RWPE2 (cell line): ENCODE data around the gene PRKCE.

Experiments used
- ATAC-seq: fragments of 200-7000 bp; cut with Tn5 transposase; 3 replicates; pipeline ENCODE4 v1.9.1; 2021; ENCODE audit warnings: low read depth
- DNase-seq: peaks from one replicate; pipeline ENCODE4 v3.0.0-alpha.2; 2020; ENCODE audit warnings: low spot score
- H3K27ac ChIP-seq: fragments of 450-650 bp; 2 replicates; pipeline ENCODE4 v1.5.1; 2017; ENCODE audit warnings: mild to moderate bottlenecking; ENCODE audit not compliant: poor library complexity, severe bottlenecking
- H3K27me3 ChIP-seq: fragments of 250-450 bp; sonication (Bioruptor Pico); 2 replicates; pipeline ENCODE4 v1.5.1; 2021; ENCODE audit warnings: mild to moderate bottlenecking, moderate library complexity; ENCODE audit not compliant: insufficient read depth, poor library complexity, severe bottlenecking
- H3K36me3 ChIP-seq: fragments of 250-450 bp; sonication (Bioruptor Pico); 2 replicates; pipeline ENCODE4 v1.5.1; 2020; ENCODE audit warnings: low read depth, mild to moderate bottlenecking, moderate library complexity
- H3K4me1 ChIP-seq: fragments of 250-450 bp; sonication (Bioruptor Pico); 2 replicates; pipeline ENCODE4 v1.5.1; 2021; ENCODE audit warnings: mild to moderate bottlenecking, moderate library complexity; ENCODE audit not compliant: insufficient read depth, poor library complexity, severe bottlenecking
- H3K4me3 ChIP-seq: fragments of 250-450 bp; sonication (Bioruptor Pico); 2 replicates; pipeline ENCODE4 v1.5.1; 2021; ENCODE audit warnings: mild to moderate bottlenecking, moderate library complexity; ENCODE audit not compliant: severe bottlenecking
- H3K9me3 ChIP-seq: fragments of 250-450 bp; sonication (Bioruptor Pico); 2 replicates; pipeline ENCODE4 v1.5.1; 2021; ENCODE audit warnings: mild to moderate bottlenecking, moderate library complexity; ENCODE audit not compliant: severe bottlenecking
- TF ChIP-seq, protein P1 (sequence below): fragments of 450-650 bp; IDR thresholded peaks from one replicate; pipeline ENCODE4 v1.5.1; 2017; ENCODE audit warnings: mild to moderate bottlenecking, moderate library complexity; ENCODE audit not compliant: poor library complexity, severe bottlenecking

The PRKCE gene

DNA sequence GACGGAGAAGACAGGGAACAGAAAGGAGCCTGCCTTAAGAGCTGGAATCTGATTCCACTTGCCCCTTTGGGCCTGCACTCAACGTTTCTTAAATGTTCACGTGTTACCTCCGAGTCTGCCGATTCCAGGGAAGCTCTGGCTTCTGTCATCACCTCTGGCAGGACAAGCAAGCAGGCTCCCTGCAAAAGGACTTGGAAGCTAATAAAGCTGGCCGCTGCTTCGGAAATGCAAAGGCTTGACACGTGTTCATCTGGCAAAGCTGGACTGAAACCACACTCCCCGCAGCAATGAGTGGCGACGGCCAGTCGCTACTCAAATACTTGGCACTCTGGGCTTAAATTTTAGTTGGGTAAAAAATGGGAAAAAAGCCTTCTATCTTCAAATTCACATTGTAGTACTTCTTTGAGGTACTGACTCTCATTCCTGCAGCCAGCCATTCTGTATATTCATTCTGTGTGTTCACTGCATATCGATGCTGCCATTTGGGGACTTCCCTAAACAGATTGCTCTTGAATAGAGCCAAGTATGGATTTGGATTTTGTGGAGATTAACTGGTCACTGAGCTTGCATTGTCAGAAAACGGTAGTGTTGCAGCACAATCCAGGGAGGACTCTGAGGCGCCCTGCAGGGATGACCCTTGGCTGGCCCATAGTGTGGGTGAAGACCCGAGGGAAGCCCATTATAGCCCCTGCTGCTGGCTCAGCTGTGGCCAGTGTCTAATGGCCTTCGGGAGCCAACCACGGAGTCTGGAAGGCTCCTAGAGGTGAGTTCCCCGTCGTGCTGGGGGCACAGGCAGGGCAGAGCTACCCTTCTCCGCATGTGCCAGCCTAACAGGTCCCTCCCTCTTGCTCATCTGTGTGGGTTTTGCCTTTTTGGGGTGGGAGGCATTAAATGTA lies 231.5 kb downstream of the PRKCE start:
- H3K4me1 ChIP-seq: no peaks in the 10 kb centered on the region
- TF ChIP-seq, protein P1, sequence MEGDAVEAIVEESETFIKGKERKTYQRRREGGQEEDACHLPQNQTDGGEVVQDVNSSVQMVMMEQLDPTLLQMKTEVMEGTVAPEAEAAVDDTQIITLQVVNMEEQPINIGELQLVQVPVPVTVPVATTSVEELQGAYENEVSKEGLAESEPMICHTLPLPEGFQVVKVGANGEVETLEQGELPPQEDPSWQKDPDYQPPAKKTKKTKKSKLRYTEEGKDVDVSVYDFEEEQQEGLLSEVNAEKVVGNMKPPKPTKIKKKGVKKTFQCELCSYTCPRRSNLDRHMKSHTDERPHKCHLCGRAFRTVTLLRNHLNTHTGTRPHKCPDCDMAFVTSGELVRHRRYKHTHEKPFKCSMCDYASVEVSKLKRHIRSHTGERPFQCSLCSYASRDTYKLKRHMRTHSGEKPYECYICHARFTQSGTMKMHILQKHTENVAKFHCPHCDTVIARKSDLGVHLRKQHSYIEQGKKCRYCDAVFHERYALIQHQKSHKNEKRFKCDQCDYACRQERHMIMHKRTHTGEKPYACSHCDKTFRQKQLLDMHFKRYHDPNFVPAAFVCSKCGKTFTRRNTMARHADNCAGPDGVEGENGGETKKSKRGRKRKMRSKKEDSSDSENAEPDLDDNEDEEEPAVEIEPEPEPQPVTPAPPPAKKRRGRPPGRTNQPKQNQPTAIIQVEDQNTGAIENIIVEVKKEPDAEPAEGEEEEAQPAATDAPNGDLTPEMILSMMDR: no peak
- no peak for ATAC-seq
- no peaks in the 10 kb centered on the region for H3K36me3 ChIP-seq
- no peak overlapping the region for H3K27ac ChIP-seq
- no peak for DNase-seq
- no peaks in the 10 kb centered on the region for H3K9me3 ChIP-seq
- no peaks in the 10 kb centered on the region for H3K27me3 ChIP-seq
- no peak overlapping the region for H3K4me3 ChIP-seq

DNA sequence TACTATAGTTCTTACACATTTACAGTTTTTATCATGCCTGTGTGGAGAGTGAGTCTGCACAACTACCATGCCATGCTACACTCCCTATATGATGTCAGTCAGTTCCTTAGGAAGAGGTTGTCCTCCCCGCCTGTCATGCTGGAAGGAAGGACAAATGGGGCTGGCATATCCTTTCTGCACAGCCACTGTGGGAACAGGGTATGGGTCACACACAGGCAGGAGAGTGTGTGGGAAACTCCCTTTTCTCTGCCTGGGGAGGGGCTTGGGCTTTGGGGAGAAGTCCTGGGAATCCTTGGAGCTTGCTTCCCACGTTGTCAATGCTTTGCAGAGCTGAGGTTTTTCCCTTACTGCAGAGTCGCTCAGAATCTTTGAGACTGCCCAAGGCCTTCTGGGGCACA lies 232.1 kb downstream of the PRKCE start:
- H3K4me1 ChIP-seq: no peaks in the 10 kb centered on the region
- no peaks in the 10 kb centered on the region for H3K9me3 ChIP-seq
- no peaks in the 10 kb centered on the region for H3K27me3 ChIP-seq
- H3K4me3 ChIP-seq: no peak overlapping the region
- no peak for ATAC-seq
- H3K27ac ChIP-seq: no peak overlapping the region
- DNase-seq: no peak
- TF ChIP-seq, protein P1: no peak
- no peaks in the 10 kb centered on the region for H3K36me3 ChIP-seq

DNA sequence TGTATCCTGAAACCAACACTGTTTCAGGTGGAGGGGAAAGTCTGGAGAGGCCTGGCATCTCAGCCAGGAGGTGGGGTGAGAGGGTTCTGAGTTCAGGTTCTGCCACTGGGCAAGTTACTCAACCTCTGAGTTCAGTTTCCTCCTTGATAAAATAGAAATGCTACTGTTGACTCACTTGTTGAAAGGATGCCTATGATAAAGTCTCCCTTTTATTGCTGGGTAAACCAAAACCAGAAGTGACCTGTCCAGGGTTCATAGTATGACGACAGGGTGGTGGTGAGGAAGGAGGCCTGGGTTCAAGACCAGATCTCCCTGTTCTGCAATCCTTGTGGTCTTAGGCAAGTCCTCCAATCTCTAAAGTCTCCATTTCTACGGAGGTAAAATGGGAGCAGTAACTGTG lies 232.7 kb downstream of the PRKCE start:
- TF ChIP-seq, protein P1: no peak
- no peak overlapping the region for H3K27ac ChIP-seq
- H3K4me3 ChIP-seq: no peak overlapping the region
- H3K9me3 ChIP-seq: no peaks in the 10 kb centered on the region
- H3K27me3 ChIP-seq: no peaks in the 10 kb centered on the region
- DNase-seq (no peak), ATAC-seq (no peak)
- H3K36me3 ChIP-seq: no peaks in the 10 kb centered on the region
- H3K4me1 ChIP-seq: no peaks in the 10 kb centered on the region

DNA sequence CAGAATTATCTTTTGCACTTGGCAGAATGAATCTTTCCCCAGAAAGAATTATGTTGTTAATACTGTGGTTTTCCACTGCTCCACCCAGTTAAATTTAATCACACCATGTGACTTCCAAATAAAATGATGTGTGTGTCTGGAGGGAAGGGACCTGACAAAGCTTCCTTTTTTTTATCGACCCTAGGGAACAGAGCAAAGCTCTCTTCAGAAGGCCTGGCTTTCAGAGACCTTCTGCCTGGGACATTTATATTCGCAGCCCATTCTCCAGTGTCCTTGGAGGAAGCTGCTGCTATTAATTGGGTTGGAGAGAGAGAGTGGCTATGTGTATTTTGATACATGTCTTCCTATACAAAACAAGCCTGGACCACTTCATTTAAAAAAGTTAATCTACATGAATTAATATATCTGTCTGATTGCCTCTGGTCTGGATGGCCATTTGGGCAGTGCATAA lies 233.7 kb downstream of the PRKCE start:
- no peak overlapping the region for H3K27ac ChIP-seq
- H3K9me3 ChIP-seq: no peaks in the 10 kb centered on the region
- no peaks in the 10 kb centered on the region for H3K27me3 ChIP-seq
- TF ChIP-seq, protein P1: no peak
- H3K4me3 ChIP-seq: no peak overlapping the region
- no peak for ATAC-seq
- DNase-seq: no peak
- no peaks in the 10 kb centered on the region for H3K4me1 ChIP-seq
- no peaks in the 10 kb centered on the region for H3K36me3 ChIP-seq

DNA sequence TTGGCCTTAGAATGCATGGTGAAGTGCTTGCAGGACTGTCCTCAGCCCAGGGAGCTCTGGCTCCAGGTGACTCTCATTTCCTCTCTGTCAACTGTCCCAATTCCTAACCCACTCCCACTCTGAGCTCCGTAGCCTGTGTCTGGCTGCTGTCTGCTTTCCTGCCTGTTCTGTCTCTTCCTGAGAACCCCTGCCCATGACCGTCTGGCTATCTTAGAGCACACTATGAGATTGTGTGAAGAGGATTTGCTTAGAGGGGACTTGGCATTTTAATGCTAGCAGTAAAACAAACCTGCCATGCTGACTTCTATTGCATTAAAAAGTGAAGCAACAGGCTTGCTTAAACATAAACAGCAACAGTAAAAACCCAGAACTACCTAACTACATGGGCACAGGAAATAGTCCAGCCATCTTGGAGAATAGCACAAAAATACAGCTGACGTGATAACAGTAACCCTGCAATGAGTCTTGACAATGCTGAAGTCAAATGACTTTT lies 234.7 kb downstream of the PRKCE start:
- H3K36me3 ChIP-seq: no peaks in the 10 kb centered on the region
- TF ChIP-seq, protein P1: no peak
- H3K27ac ChIP-seq: no peak overlapping the region
- no peak for DNase-seq
- H3K27me3 ChIP-seq: no peaks in the 10 kb centered on the region
- H3K9me3 ChIP-seq: no peaks in the 10 kb centered on the region
- H3K4me1 ChIP-seq: no peaks in the 10 kb centered on the region
- ATAC-seq: no peak
- no peak overlapping the region for H3K4me3 ChIP-seq
